HG03097 (cell line): ENCODE results near the gene TNFRSF21.

Source experiments
- ATAC-seq: cut with Tn5 transposase; IDR thresholded peaks from one replicate; pipeline ENCODE4 v1.9.1; 2021; ENCODE audit not compliant: unreplicated experiment, low FRiP score

Gene TNFRSF21

GRCh38 chr6:47182291-47182957 lies 127.3 kb downstream of the TNFRSF21 start:
- no peak for ATAC-seq

GRCh38 chr6:47181681-47182080 lies 128.0 kb downstream of the TNFRSF21 start:
- no peak for ATAC-seq
